CD4-positive, CD25-positive, alpha-beta regulatory T cell (primary cell): ENCODE data around the gene RFFL. TPM values are rescaled to one million over a fixed set of nuclear protein-coding genes. Genes with fewer than 3 reads are reported as not detected.
"Not testable (repeated sequence)": the region's sequence is repeated elsewhere in the genome, so short reads cannot be mapped to it uniquely, and the experiment has no call there.

Source experiments
- ATAC-seq, 2 donors: fragments of 150-1000 bp; cut with Tn5 transposase; one replicate each; pipeline ENCODE4 v1.10.0; 2021; ENCODE audit warnings: low read depth in 2 of 2, moderate number of reproducible peaks in 2 of 2, moderate library complexity in 1 of 2
- DNase-seq, 3 donors: peaks; one replicate each; pipeline versions ENCODE4 v3.0.0 to v3.0.0-alpha.2; 2012 to 2022; ENCODE audit warnings: mixed read lengths in 1 of 3
- H3K27ac ChIP-seq: one replicate; pipeline ENCODE4 v1.7.0; 2013; ENCODE audit warnings: mild to moderate bottlenecking, low read length; ENCODE audit not compliant: insufficient read depth, poor library complexity, severe bottlenecking
- H3K27me3 ChIP-seq: one replicate; pipeline ENCODE4 v1.7.0; 2013; ENCODE audit warnings: low read length; ENCODE audit not compliant: control insufficient read depth, insufficient read depth
- H3K36me3 ChIP-seq: one replicate; pipeline ENCODE4 v1.7.0; 2013; ENCODE audit warnings: mild to moderate bottlenecking, low read length, moderate library complexity; ENCODE audit not compliant: control insufficient read depth, insufficient read depth
- H3K4me1 ChIP-seq: 2 replicates; pipeline ENCODE4 v1.7.0; 2013; ENCODE audit warnings: mild to moderate bottlenecking, low read length; ENCODE audit not compliant: insufficient read depth, control insufficient read depth, poor library complexity, severe bottlenecking
- H3K4me3 ChIP-seq: one replicate; pipeline ENCODE4 v1.7.0; 2013; ENCODE audit warnings: low read depth, mild to moderate bottlenecking, low read length, moderate library complexity
- H3K9me3 ChIP-seq, 2 experiments: 1 replicate in 1 of 2; 2 replicates in 1 of 2; pipeline ENCODE4 v1.7.0; 2013; ENCODE audit warnings: low read length in 2 of 2, mild to moderate bottlenecking in 1 of 2, moderate library complexity in 1 of 2; ENCODE audit not compliant: control insufficient read depth in 2 of 2
- H3K27ac Mint-ChIP-seq, 3 donors: one replicate each; pipeline ENCODE4 v1.8.0; 2020 to 2022; ENCODE audit warnings: mild to moderate bottlenecking in 3 of 3, mixed read lengths in 3 of 3, moderate library complexity in 2 of 3
- H3K27me3 Mint-ChIP-seq: one replicate; pipeline ENCODE4 v1.8.0; 2022; ENCODE audit warnings: mild to moderate bottlenecking, mixed read lengths
- H3K36me3 Mint-ChIP-seq: one replicate; pipeline ENCODE4 v1.8.0; 2020; ENCODE audit warnings: mixed read lengths
- H3K4me1 Mint-ChIP-seq, 4 donors: one replicate each; pipeline ENCODE4 v1.8.0; 2020 to 2022; ENCODE audit warnings: mixed read lengths in 4 of 4, mild to moderate bottlenecking in 1 of 4
- H3K4me3 Mint-ChIP-seq, 4 donors: one replicate each; pipeline ENCODE4 v1.8.0; 2020 to 2022; ENCODE audit warnings: mild to moderate bottlenecking in 4 of 4, mixed read lengths in 4 of 4, moderate library complexity in 3 of 4
- H3K9me3 Mint-ChIP-seq, 7 donors: one replicate each; pipeline ENCODE4 v1.8.0; 2020 to 2022; ENCODE audit warnings: mixed read lengths in 7 of 7, mild to moderate bottlenecking in 3 of 7, moderate library complexity in 2 of 7
- polyA plus RNA-seq, 4 donors: library from polyadenylated mRNA; unstranded; fragments of 300-500 nt; fragmentation: Illumina TruSeq; gene quantifications; one replicate each; pipeline ENCODE4 v1.2.3, GENCODE V29; 2021
- total RNA-seq: library from RNA; stranded (reverse); gene quantifications from one replicate; pipeline ENCODE4 v1.2.3, GENCODE V29; 2022

Gene RFFL
- total and polyA plus RNA-seq, 5 donors from 2014 or later, result 69.8 to 128 (median 82.9) TPM

DNA sequence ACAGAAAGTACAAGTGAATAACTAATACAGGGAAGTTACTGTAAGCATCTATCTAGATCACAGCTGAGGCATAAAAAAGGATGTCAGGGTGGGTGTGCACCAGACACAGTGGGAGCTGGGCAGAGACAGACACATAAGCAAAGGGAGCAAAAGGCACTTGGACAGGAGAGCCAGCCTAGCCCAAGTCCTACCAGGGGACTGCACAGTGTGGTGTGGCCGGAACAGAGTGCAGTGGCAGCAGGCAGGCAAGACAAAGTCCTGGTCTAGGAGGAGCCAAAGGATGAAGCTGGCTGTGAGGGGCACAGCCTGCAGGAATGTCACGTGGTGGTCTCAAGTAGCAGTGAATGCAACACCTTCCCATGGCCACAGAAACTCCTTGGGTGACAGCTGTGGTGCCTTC, 34.3 kb upstream of the RFFL start:
- Histone ChIP-seq H3K4me3 (no peak overlapping the region), H3K9me3 (no peaks in the 10 kb centered on the region), H3K27ac (no peak overlapping the region), H3K36me3 (peaks cover 25% of the 10 kb centered on the region), H3K4me1 (no peaks in the 10 kb centered on the region), H3K27me3 (no peaks in the 10 kb centered on the region)
- Mint-ChIP-seq H3K9me3 (no peaks in the 10 kb centered on the region), H3K27me3 (no peaks in the 10 kb centered on the region), H3K27ac (peak overlapping the region in 1 of 3 donors; percentile 47), H3K4me1 (peaks cover 0 to 9% (median 3%) of the 10 kb centered on the region in 4 donors), H3K4me3 (no peak overlapping the region), H3K36me3 (peaks cover 24% of the 10 kb centered on the region)
- DNase-seq, result no peak
- ATAC-seq, result no peak

- Histone ChIP-seq H3K27me3 (no peaks in the 10 kb centered on the region), H3K9me3 (no peaks in the 10 kb centered on the region), H3K36me3 (peaks cover 15% of the 10 kb centered on the region), H3K4me3 (no peak overlapping the region), H3K27ac (no peak overlapping the region), H3K4me1 (no peaks in the 10 kb centered on the region)
- Mint-ChIP-seq H3K36me3 (peaks cover 17% of the 10 kb centered on the region), H3K4me1 (peaks cover 0 to 10% (median 4%) of the 10 kb centered on the region in 4 donors), H3K9me3 (no peaks in the 10 kb centered on the region), H3K27me3 (no peaks in the 10 kb centered on the region), H3K4me3 (no peak overlapping the region), H3K27ac (peak overlapping the region in 1 of 3 donors; percentile 83)
- ATAC-seq (no peak), DNase-seq (no peak)
These were observed 32.2 kb upstream of the RFFL start for GRCh38 chr17:35095741-35096140.

GRCh38 chr17:35094902-35095301, 31.4 kb upstream of the RFFL start:
- no peaks in the 10 kb centered on the region for H3K9me3 Mint-ChIP-seq
- no peaks in the 10 kb centered on the region for H3K9me3 ChIP-seq
- no peak overlapping the region for H3K27ac ChIP-seq
- no peak for DNase-seq
- peaks cover 4% of the 10 kb centered on the region for H3K4me1 ChIP-seq
- H3K36me3 Mint-ChIP-seq, result peaks cover 8% of the 10 kb centered on the region
- no peak overlapping the region for H3K27ac Mint-ChIP-seq
- no peak overlapping the region for H3K4me3 ChIP-seq
- H3K4me1 Mint-ChIP-seq, result peaks cover 3 to 13% (median 4%) of the 10 kb centered on the region in 4 donors
- H3K27me3 ChIP-seq, result no peaks in the 10 kb centered on the region
- H3K4me3 Mint-ChIP-seq, result peak overlapping the region in 1 of 4 donors; percentile 66
- H3K27me3 Mint-ChIP-seq, result no peaks in the 10 kb centered on the region
- ATAC-seq, result no peak
- H3K36me3 ChIP-seq, result peaks cover 8% of the 10 kb centered on the region

GRCh38 chr17:35090707-35091106, 27.2 kb upstream of the RFFL start:
- not testable (repeated sequence) for H3K36me3 Mint-ChIP-seq, H3K9me3 Mint-ChIP-seq, H3K4me3 ChIP-seq, H3K27ac ChIP-seq, DNase-seq, H3K36me3 ChIP-seq, H3K9me3 ChIP-seq, H3K27me3 Mint-ChIP-seq, H3K27me3 ChIP-seq, ATAC-seq
- peaks cover 21 to 36% (median 26%) of the 10 kb centered on the region in 4 donors for H3K4me1 Mint-ChIP-seq
- peaks cover 33% of the 10 kb centered on the region for H3K4me1 ChIP-seq
- peak overlapping the region in 2 of 3 donors; percentile 55 to 63 for H3K27ac Mint-ChIP-seq
- peak overlapping the region in 1 of 4 donors; percentile 95 for H3K4me3 Mint-ChIP-seq

DNA sequence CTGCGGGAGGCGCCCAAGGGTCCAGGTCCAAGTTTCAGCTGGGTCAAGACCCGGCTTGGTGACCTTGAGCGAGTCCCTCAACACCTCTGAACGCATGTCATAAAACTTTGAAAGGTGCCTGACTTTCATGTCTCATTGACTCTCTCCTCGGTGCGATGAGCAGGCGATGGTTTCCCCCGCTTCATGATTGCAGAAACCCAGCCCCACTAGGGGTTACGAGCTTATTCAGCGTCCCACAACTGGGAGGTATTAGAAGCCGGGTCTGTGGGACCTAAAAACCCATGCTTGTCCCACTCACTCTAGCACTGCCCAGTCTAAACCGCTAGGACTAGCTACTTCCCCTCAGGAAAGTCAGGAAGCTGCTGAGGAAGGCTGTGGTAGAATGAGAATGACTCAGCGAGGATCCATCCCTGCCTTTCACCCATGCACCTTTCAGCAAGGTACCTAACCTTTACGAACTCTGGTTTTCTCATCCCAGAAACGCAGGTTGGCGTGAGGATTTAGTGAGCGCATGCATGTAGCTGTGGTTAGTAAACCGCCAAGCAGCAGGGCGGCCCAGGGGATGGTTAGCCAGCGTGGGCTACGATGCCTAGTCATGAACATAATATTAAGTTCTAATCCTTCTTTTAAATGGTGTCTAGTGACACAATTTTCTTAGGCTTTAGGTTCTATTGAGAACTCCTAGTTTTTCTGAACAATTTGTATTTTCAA, 26.2 kb upstream of the RFFL start:
- Histone ChIP-seq H3K36me3 (no peaks in the 10 kb centered on the region), H3K27me3 (no peaks in the 10 kb centered on the region), H3K27ac (peak overlapping the region; percentile 97), H3K9me3 (no peaks in the 10 kb centered on the region), H3K4me1 (peaks cover 42% of the 10 kb centered on the region), H3K4me3 (peak overlapping the region; percentile 91)
- DNase-seq, result peak in 1 of 3 donors; percentile 33
- peak; percentile 29 to 32 for ATAC-seq
- Mint-ChIP-seq H3K27ac (peak overlapping the region; percentile 94 to 95 (median 94)), H3K4me3 (peak overlapping the region; percentile 92 to 99 (median 94)), H3K9me3 (no peaks in the 10 kb centered on the region), H3K36me3 (no peaks in the 10 kb centered on the region), H3K27me3 (no peaks in the 10 kb centered on the region), H3K4me1 (peaks cover 27 to 46% (median 33%) of the 10 kb centered on the region in 4 donors)

GRCh38 chr17:35088881-35089585, 25.5 kb upstream of the RFFL start:
- H3K4me3 ChIP-seq, result peak overlapping the region; percentile 99
- no peaks in the 10 kb centered on the region for H3K9me3 Mint-ChIP-seq
- H3K4me3 Mint-ChIP-seq, result peak overlapping the region; percentile 93 to 100 (median 94)
- H3K27ac ChIP-seq, result peak overlapping the region; percentile 97
- peak; percentile 85 to 89 (median 88) for DNase-seq
- H3K27ac Mint-ChIP-seq, result peak overlapping the region; percentile 95 to 98 (median 96)
- H3K27me3 Mint-ChIP-seq, result no peaks in the 10 kb centered on the region
- peak; percentile 83 to 84 for ATAC-seq
- H3K9me3 ChIP-seq, result no peaks in the 10 kb centered on the region
- no peaks in the 10 kb centered on the region for H3K27me3 ChIP-seq
- peaks cover 49% of the 10 kb centered on the region for H3K4me1 ChIP-seq
- H3K4me1 Mint-ChIP-seq, result peaks cover 27 to 46% (median 36%) of the 10 kb centered on the region in 4 donors
- no peaks in the 10 kb centered on the region for H3K36me3 Mint-ChIP-seq
- H3K36me3 ChIP-seq, result no peaks in the 10 kb centered on the region

- Histone ChIP-seq H3K36me3 (no peaks in the 10 kb centered on the region), H3K9me3 (no peaks in the 10 kb centered on the region), H3K4me1 (peaks cover 55% of the 10 kb centered on the region), H3K27ac (peak overlapping the region; percentile 97), H3K27me3 (no peaks in the 10 kb centered on the region), H3K4me3 (peak overlapping the region; percentile 99)
- Mint-ChIP-seq H3K4me1 (peaks cover 27 to 52% (median 38%) of the 10 kb centered on the region in 4 donors), H3K27ac (peak overlapping the region; percentile 88 to 98 (median 96)), H3K4me3 (peak overlapping the region; percentile 93 to 100 (median 94)), H3K9me3 (no peaks in the 10 kb centered on the region), H3K27me3 (no peaks in the 10 kb centered on the region), H3K36me3 (no peaks in the 10 kb centered on the region)
- DNase-seq (no peak), ATAC-seq (no peak)
These were observed 24.9 kb upstream of the RFFL start for GRCh38 chr17:35088356-35088880.
